OCI-LY1 (cell line): ENCODE measurements around the gene SURF2.
"Not testable (repeated sequence)": the region's sequence is repeated elsewhere in the genome, so short reads cannot be mapped to it uniquely, and the experiment has no call there.

Source experiments
- H2AFZ ChIP-seq: fragments of 200-600 bp; sonication (generic), shearing (Covaris generic); 2 replicates; pipeline ENCODE4 v1.6.0; 2014; ENCODE audit warnings: antibody characterized with exemption, mild to moderate bottlenecking, low read length
- H3F3A ChIP-seq: fragments of 200-600 bp; sonication (generic), shearing (Covaris generic); 2 replicates; pipeline ENCODE4 v1.6.0; 2014; ENCODE audit warnings: mild to moderate bottlenecking, antibody characterized with exemption, low read length, moderate library complexity; ENCODE audit not compliant: insufficient read depth
- H3K27ac ChIP-seq: fragments of 200-600 bp; sonication (generic); 2 replicates; pipeline ENCODE4 v1.5.1; 2014; ENCODE audit warnings: low read length, mixed run types, mild to moderate bottlenecking, low read depth; ENCODE audit not compliant: poor library complexity, severe bottlenecking
- H3K27me3 ChIP-seq: fragments of 200-600 bp; sonication (generic); 2 replicates; pipeline ENCODE4 v1.6.0; 2014; ENCODE audit warnings: antibody characterized with exemption, mild to moderate bottlenecking, low read length, moderate library complexity; ENCODE audit not compliant: insufficient read depth
- H3K36me3 ChIP-seq: fragments of 200-600 bp; sonication (generic); 2 replicates; pipeline ENCODE4 v1.6.1; 2014; ENCODE audit warnings: mild to moderate bottlenecking, antibody characterized with exemption, low read length, moderate library complexity, mixed read lengths; ENCODE audit not compliant: insufficient read depth
- H3K4me1 ChIP-seq: fragments of 200-600 bp; sonication (generic); 2 replicates; pipeline ENCODE4 v1.5.1; 2014; ENCODE audit warnings: mild to moderate bottlenecking, low read length, moderate library complexity; ENCODE audit not compliant: insufficient read depth, severe bottlenecking
- H3K4me2 ChIP-seq: fragments of 200-600 bp; sonication (generic), shearing (Covaris generic); 2 replicates; pipeline ENCODE4 v1.6.1; 2014; ENCODE audit warnings: low read length
- H3K4me3 ChIP-seq: fragments of 200-600 bp; sonication (generic); 2 replicates; pipeline ENCODE4 v1.5.1; 2014; ENCODE audit warnings: low read length, low read depth, mild to moderate bottlenecking, mixed read lengths; ENCODE audit not compliant: poor library complexity, severe bottlenecking
- H3K79me2 ChIP-seq: fragments of 200-600 bp; shearing (Covaris generic); 2 replicates; pipeline ENCODE4 v1.6.1; 2016; ENCODE audit warnings: mixed run types, low read length, mixed read lengths; ENCODE audit not compliant: insufficient read depth
- H3K9ac ChIP-seq: fragments of 200-600 bp; sonication (generic), shearing (Covaris generic); 2 replicates; pipeline ENCODE4 v1.6.1; 2014; ENCODE audit warnings: mild to moderate bottlenecking, low read length, mixed read lengths
- H3K9me2 ChIP-seq: fragments of 200-600 bp; sonication (generic), shearing (Covaris generic); 2 replicates; pipeline ENCODE4 v1.6.1; 2014; ENCODE audit warnings: low read depth, mild to moderate bottlenecking, low read length, mixed read lengths
- H3K9me3 ChIP-seq: fragments of 200-600 bp; shearing (Covaris generic); 2 replicates; pipeline ENCODE4 v1.6.1; 2014; ENCODE audit warnings: low read length, mixed read lengths
- H4K20me1 ChIP-seq: fragments of 200-600 bp; sonication (generic), shearing (Covaris generic); 2 replicates; pipeline ENCODE4 v1.6.0; 2016; ENCODE audit warnings: mild to moderate bottlenecking, low read length; ENCODE audit not compliant: insufficient read depth
- EZH2 ChIP-seq: fragments of 200-600 bp; sonication (generic), shearing (Covaris generic); IDR thresholded peaks from 2 replicates; pipeline ENCODE4 v1.8.0; 2017; ENCODE audit warnings: borderline replicate concordance, mixed run types, mild to moderate bottlenecking, antibody characterized with exemption, low read length, moderate library complexity, mixed read lengths
- TF ChIP-seq, protein P1 (sequence below): fragments of 200-600 bp; sonication (generic), shearing (Covaris generic); IDR thresholded peaks from 2 replicates; pipeline ENCODE4 v1.5.1; 2017; ENCODE audit warnings: mild to moderate bottlenecking, antibody characterized with exemption, low read length, moderate library complexity, mixed read lengths

SURF2 gene

GRCh38 chr9:133322701-133323100 is 33.6 kb upstream of the SURF2 start:
- H3K4me1 ChIP-seq, result no peaks in the 10 kb centered on the region
- no peaks in the 10 kb centered on the region for H3K36me3 ChIP-seq
- H3K4me2 ChIP-seq, result no peak overlapping the region
- H3K9ac ChIP-seq, result no peak overlapping the region
- H3K9me3 ChIP-seq, result no peaks in the 10 kb centered on the region
- no peaks in the 10 kb centered on the region for H3K9me2 ChIP-seq
- no peak overlapping the region for H3K4me3 ChIP-seq
- no peak overlapping the region for H2AFZ ChIP-seq
- no peaks in the 10 kb centered on the region for H3K79me2 ChIP-seq
- TF ChIP-seq, protein P1, sequence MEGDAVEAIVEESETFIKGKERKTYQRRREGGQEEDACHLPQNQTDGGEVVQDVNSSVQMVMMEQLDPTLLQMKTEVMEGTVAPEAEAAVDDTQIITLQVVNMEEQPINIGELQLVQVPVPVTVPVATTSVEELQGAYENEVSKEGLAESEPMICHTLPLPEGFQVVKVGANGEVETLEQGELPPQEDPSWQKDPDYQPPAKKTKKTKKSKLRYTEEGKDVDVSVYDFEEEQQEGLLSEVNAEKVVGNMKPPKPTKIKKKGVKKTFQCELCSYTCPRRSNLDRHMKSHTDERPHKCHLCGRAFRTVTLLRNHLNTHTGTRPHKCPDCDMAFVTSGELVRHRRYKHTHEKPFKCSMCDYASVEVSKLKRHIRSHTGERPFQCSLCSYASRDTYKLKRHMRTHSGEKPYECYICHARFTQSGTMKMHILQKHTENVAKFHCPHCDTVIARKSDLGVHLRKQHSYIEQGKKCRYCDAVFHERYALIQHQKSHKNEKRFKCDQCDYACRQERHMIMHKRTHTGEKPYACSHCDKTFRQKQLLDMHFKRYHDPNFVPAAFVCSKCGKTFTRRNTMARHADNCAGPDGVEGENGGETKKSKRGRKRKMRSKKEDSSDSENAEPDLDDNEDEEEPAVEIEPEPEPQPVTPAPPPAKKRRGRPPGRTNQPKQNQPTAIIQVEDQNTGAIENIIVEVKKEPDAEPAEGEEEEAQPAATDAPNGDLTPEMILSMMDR, result no peak
- no peak for TF ChIP-seq EZH2
- no peaks in the 10 kb centered on the region for H3F3A ChIP-seq
- no peaks in the 10 kb centered on the region for H4K20me1 ChIP-seq
- peaks cover 11% of the 10 kb centered on the region; the same call in 1 of the 2 replicates for H3K27me3 ChIP-seq
- no peak overlapping the region for H3K27ac ChIP-seq

GRCh38 chr9:133323211-133323610 is 33.1 kb upstream of the SURF2 start:
- peaks cover 11% of the 10 kb centered on the region; the same call in 1 of the 2 replicates for H3K27me3 ChIP-seq
- no peaks in the 10 kb centered on the region for H3K9me2 ChIP-seq
- no peaks in the 10 kb centered on the region for H3K36me3 ChIP-seq

DNA sequence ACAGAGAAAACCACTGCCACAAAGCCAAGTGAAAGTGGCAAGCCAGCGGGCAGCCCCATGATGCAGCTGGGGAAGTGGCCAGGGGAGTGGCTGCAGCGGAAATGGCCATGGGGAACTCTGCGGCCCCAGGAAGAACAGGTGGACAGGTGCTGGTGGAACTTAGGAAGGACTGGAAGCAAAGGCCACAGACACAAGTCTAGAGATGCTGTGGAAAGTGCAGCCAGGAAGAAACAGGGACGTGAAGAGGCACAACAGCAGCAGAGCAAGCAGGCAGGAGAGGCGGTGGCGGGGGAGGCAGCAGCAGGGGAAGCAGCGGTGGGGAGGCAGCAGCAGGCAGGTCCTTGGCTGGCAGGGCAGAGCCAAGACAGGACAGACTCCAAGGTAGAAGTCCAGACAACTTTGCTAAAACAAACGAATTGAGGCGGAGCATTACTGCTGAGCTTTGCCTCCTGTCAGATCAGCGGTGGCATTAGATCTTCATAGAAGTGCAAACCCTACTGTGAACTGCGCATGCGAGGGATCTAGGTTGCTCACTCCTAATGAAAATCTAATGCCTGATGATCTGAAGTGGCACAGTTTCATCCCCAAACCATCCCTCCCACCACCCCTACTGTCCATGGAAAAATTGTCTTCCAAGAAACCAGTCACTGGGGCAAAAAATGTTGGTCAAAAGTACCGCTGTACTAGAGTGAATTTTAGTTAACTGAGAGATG is 32.2 kb upstream of the SURF2 start:
- no peak overlapping the region for H3K4me2 ChIP-seq
- no peaks in the 10 kb centered on the region for H3F3A ChIP-seq
- no peaks in the 10 kb centered on the region for H4K20me1 ChIP-seq

More at GRCh38 chr9:133323211-133323610, 33.1 kb upstream of the SURF2 start:
- no peak overlapping the region for H3K4me2 ChIP-seq
- H3K9ac ChIP-seq, result no peak overlapping the region
- H4K20me1 ChIP-seq, result no peaks in the 10 kb centered on the region
- TF ChIP-seq, protein P1, result no peak
- TF ChIP-seq EZH2, result no peak
- no peaks in the 10 kb centered on the region for H3F3A ChIP-seq
- H3K4me3 ChIP-seq, result no peak overlapping the region
- no peaks in the 10 kb centered on the region for H3K9me3 ChIP-seq
- H3K27ac ChIP-seq, result no peak overlapping the region
- H3K79me2 ChIP-seq, result no peaks in the 10 kb centered on the region
- no peak overlapping the region for H2AFZ ChIP-seq
- H3K4me1 ChIP-seq, result no peaks in the 10 kb centered on the region

DNA sequence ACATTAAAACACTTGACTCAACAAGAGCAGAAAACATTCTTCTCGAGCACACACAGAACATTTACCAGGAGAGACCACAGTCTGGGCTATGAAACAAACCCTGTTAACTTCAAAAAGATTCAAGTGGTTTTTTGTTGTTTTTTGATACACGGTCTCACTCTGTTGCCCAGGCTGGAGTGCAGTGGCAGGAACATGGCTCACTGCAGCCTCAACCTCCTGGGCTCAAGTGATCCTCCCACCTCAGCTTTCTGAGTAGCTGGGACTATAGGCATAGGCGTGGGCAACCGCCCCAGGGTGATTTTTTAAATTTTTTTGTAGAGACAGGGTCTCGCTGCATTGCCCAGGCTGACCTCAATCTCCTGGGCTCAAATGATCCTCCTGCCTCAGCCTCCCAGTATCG is 29.3 kb upstream of the SURF2 start:
- H3K27me3 ChIP-seq, result peaks cover 11% of the 10 kb centered on the region; the same call in 1 of the 2 replicates
- H3K79me2 ChIP-seq, H3K4me3 ChIP-seq, H3F3A ChIP-seq, H3K9me3 ChIP-seq, H2AFZ ChIP-seq, H3K4me1 ChIP-seq, H3K27ac ChIP-seq, H3K9me2 ChIP-seq, H3K4me2 ChIP-seq, H4K20me1 ChIP-seq, H3K9ac ChIP-seq: not testable (repeated sequence)
- H3K36me3 ChIP-seq, result peaks cover 24% of the 10 kb centered on the region

More for the DNA sequence above, 32.2 kb upstream of the SURF2 start:
- TF ChIP-seq, protein P1, result no peak
- Histone ChIP-seq H3K4me1 (no peaks in the 10 kb centered on the region), H3K4me3 (no peak overlapping the region), H3K27me3 (peaks cover 11% of the 10 kb centered on the region; the same call in 1 of the 2 replicates), H3K36me3 (no peaks in the 10 kb centered on the region), H3K9ac (no peak overlapping the region), H3K27ac (no peak overlapping the region), H3K9me2 (no peaks in the 10 kb centered on the region), H3K79me2 (no peaks in the 10 kb centered on the region), H2AFZ (no peak overlapping the region), H3K9me3 (no peaks in the 10 kb centered on the region)
